Subcutaneous abdominal adipose tissue (tissue), 5 donors: ENCODE results near the gene SNX24.

Source experiments
- H3K27ac ChIP-seq: one replicate; pipeline ENCODE4 v1.7.0; 2013; ENCODE audit warnings: low read depth, mild to moderate bottlenecking, inconsistent platforms, low read length, moderate library complexity
- H3K27me3 ChIP-seq, 5 donors: one replicate each; pipeline ENCODE4 v1.7.0; 2013; ENCODE audit warnings: low read length in 5 of 5, inconsistent platforms in 1 of 5; ENCODE audit not compliant: control insufficient read depth in 5 of 5, insufficient read depth in 4 of 5
- H3K36me3 ChIP-seq, 5 donors: one replicate each; pipeline ENCODE4 v1.7.0; 2013; ENCODE audit warnings: low read length in 5 of 5; ENCODE audit not compliant: control insufficient read depth in 5 of 5, insufficient read depth in 5 of 5
- H3K4me1 ChIP-seq, 5 donors: one replicate each; pipeline ENCODE4 v1.7.0; 2013; ENCODE audit warnings: low read length in 5 of 5, mild to moderate bottlenecking in 3 of 5, moderate library complexity in 1 of 5; ENCODE audit not compliant: control insufficient read depth in 5 of 5, insufficient read depth in 5 of 5
- H3K4me3 ChIP-seq, 5 donors: one replicate each; pipeline ENCODE4 v1.7.0; 2013; ENCODE audit warnings: low read length in 5 of 5, low read depth in 1 of 5
- H3K9ac ChIP-seq, 5 donors: one replicate each; pipeline ENCODE4 v1.7.0; 2013; ENCODE audit warnings: low read length in 5 of 5, mild to moderate bottlenecking in 4 of 5, moderate library complexity in 3 of 5
- H3K9me3 ChIP-seq, 5 donors: one replicate each; pipeline ENCODE4 v1.7.0; 2013; ENCODE audit warnings: low read length in 5 of 5; ENCODE audit not compliant: control insufficient read depth in 5 of 5
- donor health status: healthy.
- donor health status: healthy.
- donor health status: healthy.
- donor health status: healthy.
- donor health status: healthy.

SNX24 gene

DNA sequence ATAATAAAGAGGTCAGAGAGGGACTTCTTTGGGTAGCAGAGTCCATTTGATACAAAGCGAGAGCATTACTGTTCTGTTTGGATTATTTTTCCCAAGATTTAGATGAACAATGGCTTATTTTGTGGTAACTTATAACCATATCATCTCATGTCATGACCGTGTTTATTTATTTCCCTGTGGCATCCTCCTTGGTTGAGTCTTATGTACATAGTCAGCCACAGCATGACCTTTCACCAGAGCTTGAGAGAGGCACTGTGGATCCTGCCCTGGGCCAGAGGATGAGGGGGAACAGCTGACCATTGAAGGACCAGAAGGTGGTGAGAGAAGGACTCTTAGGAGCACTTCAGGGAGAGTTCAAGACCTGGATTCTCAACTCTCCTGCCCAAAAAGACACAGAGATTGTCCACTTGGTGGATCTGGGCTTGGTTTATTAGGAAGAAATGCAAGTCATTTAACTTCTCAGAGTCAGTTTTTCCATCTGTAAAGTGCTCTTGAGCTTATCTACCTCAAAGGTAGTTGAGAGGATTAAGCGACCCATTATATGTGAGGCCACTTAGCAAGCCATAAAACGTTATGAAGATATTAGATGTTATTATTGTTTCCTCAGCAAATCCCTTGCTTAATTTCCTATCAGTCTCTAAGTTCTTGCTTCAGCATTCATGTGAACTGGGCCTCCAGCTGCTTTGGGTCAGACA, 139.7 kb downstream of the SNX24 start:
- no peaks in the 10 kb centered on the region for H3K36me3 ChIP-seq
- no peak overlapping the region for H3K4me3 ChIP-seq
- H3K27ac ChIP-seq: no peak overlapping the region
- H3K4me1 ChIP-seq: no peaks in the 10 kb centered on the region
- no peaks in the 10 kb centered on the region for H3K9me3 ChIP-seq
- H3K9ac ChIP-seq: no peak overlapping the region
- H3K27me3 ChIP-seq: no peaks in the 10 kb centered on the region

GRCh38 chr5:122985954-122986721, 140.7 kb downstream of the SNX24 start:
- Histone ChIP-seq H3K9ac (no peak overlapping the region), H3K27me3 (no peaks in the 10 kb centered on the region), H3K9me3 (no peaks in the 10 kb centered on the region), H3K27ac (no peak overlapping the region), H3K4me1 (no peaks in the 10 kb centered on the region), H3K4me3 (no peak overlapping the region), H3K36me3 (no peaks in the 10 kb centered on the region)

GRCh38 chr5:122996091-122996490, 150.7 kb downstream of the SNX24 start:
- no peaks in the 10 kb centered on the region for H3K27me3 ChIP-seq
- no peaks in the 10 kb centered on the region for H3K4me1 ChIP-seq
- no peak overlapping the region for H3K4me3 ChIP-seq
- peaks cover 0 to 4% (median 2%) of the 10 kb centered on the region in 5 donors for H3K36me3 ChIP-seq
- no peak overlapping the region for H3K9ac ChIP-seq
- H3K27ac ChIP-seq: no peak overlapping the region
- no peaks in the 10 kb centered on the region for H3K9me3 ChIP-seq

DNA sequence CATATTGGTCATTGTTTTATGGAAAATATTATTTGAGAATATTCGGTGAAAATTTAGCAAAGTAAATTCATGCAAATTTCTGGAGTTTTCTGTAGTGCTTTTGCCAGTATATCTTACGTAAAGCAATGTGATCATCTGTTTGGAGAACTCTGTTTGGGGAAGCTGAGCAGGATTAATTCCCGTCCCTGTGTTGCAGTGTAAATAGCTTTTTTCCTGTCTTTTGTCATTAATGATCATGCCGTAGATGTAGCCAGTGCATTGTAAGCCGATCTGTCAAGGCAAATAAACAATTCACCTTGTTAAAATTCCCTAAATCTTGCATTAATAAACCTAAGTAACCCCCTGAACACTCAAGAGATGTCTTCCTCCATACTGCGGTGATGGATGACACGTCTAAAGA, 151.9 kb downstream of the SNX24 start:
- Histone ChIP-seq H3K27ac (no peak overlapping the region), H3K9ac (no peak overlapping the region), H3K36me3 (peaks cover 0 to 4% (median 4%) of the 10 kb centered on the region in 5 donors), H3K4me3 (no peak overlapping the region), H3K9me3 (no peaks in the 10 kb centered on the region), H3K27me3 (no peaks in the 10 kb centered on the region), H3K4me1 (no peaks in the 10 kb centered on the region)

- no peak overlapping the region for H3K9ac ChIP-seq
- no peaks in the 10 kb centered on the region for H3K4me1 ChIP-seq
- H3K36me3 ChIP-seq: peaks cover 0 to 9% (median 7%) of the 10 kb centered on the region in 5 donors
- no peaks in the 10 kb centered on the region for H3K9me3 ChIP-seq
- H3K27ac ChIP-seq: no peak overlapping the region
- H3K27me3 ChIP-seq: no peaks in the 10 kb centered on the region
- no peak overlapping the region for H3K4me3 ChIP-seq
Observed at GRCh38 chr5:122999947-123000563, 154.6 kb downstream of the SNX24 start.

- H3K36me3 ChIP-seq: peaks cover 0 to 10% (median 7%) of the 10 kb centered on the region in 5 donors
- no peaks in the 10 kb centered on the region for H3K27me3 ChIP-seq
- no peaks in the 10 kb centered on the region for H3K4me1 ChIP-seq
- H3K9ac ChIP-seq: no peak overlapping the region
- no peak overlapping the region for H3K4me3 ChIP-seq
- H3K9me3 ChIP-seq: no peaks in the 10 kb centered on the region
- no peak overlapping the region for H3K27ac ChIP-seq
Observed at GRCh38 chr5:123000731-123001130, 155.3 kb downstream of the SNX24 start.

DNA sequence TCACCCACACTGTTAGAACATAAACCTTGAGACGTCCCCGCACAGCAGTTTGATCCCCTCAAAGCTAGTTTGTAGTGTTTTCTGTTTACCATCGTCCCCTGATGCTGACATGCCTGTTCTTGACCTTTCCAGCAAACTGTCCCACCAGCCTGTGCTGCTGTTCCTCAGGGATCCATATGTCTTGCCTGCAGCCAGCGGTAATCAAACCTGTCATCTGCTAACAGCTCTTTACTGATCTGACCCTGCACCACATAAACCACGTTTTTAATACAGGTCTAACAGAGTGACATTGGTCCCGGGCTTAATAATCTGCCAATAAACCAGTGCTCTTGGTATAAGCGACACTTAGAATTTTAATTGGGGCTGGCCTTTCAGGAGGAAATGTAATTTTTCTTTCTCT, 156.4 kb downstream of the SNX24 start:
- H3K4me1 ChIP-seq: no peaks in the 10 kb centered on the region
- no peaks in the 10 kb centered on the region for H3K27me3 ChIP-seq
- H3K9me3 ChIP-seq: no peaks in the 10 kb centered on the region
- H3K36me3 ChIP-seq: peaks cover 0 to 11% (median 10%) of the 10 kb centered on the region in 5 donors
- no peak overlapping the region for H3K27ac ChIP-seq
- H3K4me3 ChIP-seq: no peak overlapping the region
- H3K9ac ChIP-seq: no peak overlapping the region

- Histone ChIP-seq H3K36me3 (peaks cover 0 to 14% (median 8%) of the 10 kb centered on the region in 5 donors), H3K4me1 (no peaks in the 10 kb centered on the region), H3K27me3 (no peaks in the 10 kb centered on the region), H3K27ac (no peak overlapping the region), H3K9me3 (no peaks in the 10 kb centered on the region), H3K4me3 (no peak overlapping the region), H3K9ac (no peak overlapping the region)
Observed at GRCh38 chr5:123007182-123007581, 161.8 kb downstream of the SNX24 start.

DNA sequence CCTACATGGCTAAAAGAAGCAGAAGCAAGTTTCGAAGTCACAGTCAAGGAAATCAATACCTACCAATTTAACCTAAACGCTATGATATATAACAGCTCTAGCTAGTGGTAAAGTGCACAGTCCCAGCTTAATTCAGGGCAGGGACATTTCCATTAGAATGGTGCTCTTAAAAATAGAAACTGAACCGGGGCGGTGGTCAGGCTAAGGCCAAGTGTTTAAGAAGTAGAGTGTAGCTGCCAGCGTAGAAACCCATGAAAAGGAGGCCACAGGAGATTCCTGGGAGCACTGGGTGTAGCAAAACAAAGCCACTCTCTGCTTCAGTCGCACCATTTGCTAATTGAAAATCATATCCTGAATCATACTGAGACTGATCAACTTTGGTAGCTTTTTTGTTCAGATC, 162.3 kb downstream of the SNX24 start:
- peaks cover 0 to 14% (median 8%) of the 10 kb centered on the region in 5 donors for H3K36me3 ChIP-seq
- H3K4me3 ChIP-seq: no peak overlapping the region
- H3K27me3 ChIP-seq: no peaks in the 10 kb centered on the region
- no peak overlapping the region for H3K27ac ChIP-seq
- H3K9ac ChIP-seq: no peak overlapping the region
- H3K9me3 ChIP-seq: no peaks in the 10 kb centered on the region
- H3K4me1 ChIP-seq: no peaks in the 10 kb centered on the region

DNA sequence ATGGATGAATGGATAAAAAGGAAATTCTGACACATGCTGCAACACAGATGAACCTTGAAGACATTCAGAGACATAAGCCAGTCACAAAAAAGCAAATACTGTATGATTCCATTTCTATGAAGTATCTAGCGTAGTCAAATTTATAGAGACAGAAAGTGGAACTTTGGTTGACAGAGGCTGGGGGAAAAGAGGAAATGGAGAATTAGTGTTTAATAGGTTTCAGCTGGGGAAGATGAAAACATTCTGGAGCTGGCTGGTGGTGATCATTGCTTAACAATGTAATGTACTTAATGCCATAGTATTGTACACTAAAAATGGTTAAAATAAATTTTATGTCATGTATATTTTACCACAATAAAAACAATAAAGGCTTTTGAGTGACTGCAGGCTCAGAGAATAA, 166.9 kb downstream of the SNX24 start:
- no peaks in the 10 kb centered on the region for H3K27me3 ChIP-seq
- no peak overlapping the region for H3K4me3 ChIP-seq
- H3K9me3 ChIP-seq: no peaks in the 10 kb centered on the region
- peaks cover 0 to 7% (median 0%) of the 10 kb centered on the region in 5 donors for H3K36me3 ChIP-seq
- no peak overlapping the region for H3K9ac ChIP-seq
- H3K27ac ChIP-seq: no peak overlapping the region
- H3K4me1 ChIP-seq: no peaks in the 10 kb centered on the region
